GM19452 (cell line): Measurements from ENCODE around the gene CHST3.
A peak's percentile ranks its signal among the peaks of the same experiment; 100 is the strongest.
"Not testable (repeated sequence)": the region's sequence is repeated elsewhere in the genome, so short reads cannot be mapped to it uniquely, and the experiment has no call there.

Experiments
- ATAC-seq: cut with Tn5 transposase; IDR thresholded peaks from one replicate; pipeline ENCODE4 v1.9.1; 2021; ENCODE audit not compliant: unreplicated experiment

The CHST3 gene

GRCh38 chr10:71972746-71973695, 8.8 kb downstream of the CHST3 start:
- no peak for ATAC-seq

DNA sequence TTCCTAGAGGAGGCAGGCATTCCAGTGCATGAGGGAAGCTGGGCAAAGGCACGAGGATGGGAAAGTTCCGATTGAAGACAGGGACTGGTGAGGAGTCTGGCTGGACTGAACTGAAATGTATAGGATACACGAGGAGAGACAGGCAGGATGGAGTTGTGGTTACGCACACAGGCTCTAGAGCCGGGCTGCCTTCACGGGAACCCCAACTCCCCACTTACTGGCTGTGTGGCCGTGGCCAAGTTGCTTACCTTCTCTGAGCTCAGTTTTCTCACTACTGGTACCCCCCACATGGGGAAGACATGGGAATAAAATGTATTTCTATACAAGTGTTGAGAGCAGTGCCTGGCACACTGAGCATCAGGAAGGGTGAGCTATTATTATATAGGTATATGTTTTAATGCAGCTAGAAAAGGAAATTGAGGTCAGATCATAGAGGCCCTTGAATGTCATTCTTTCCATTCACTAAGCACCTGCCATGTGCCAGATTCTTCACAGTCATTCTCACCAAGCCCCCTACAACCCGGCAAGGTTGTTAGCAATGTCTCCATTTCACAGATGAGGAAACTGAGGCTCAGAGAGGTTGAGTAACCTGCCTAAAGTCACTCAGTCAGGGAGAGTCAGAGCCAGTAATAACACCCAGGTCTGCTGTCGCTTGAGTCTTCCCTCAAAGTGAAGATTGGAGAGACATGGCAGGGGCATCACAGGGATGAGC, 9.7 kb downstream of the CHST3 start:
- ATAC-seq, result no peak

GRCh38 chr10:71974489-71975021, 10.4 kb downstream of the CHST3 start:
- peak; percentile 66 for ATAC-seq

GRCh38 chr10:71975087-71975870, 11.1 kb downstream of the CHST3 start:
- ATAC-seq, result no peak

DNA sequence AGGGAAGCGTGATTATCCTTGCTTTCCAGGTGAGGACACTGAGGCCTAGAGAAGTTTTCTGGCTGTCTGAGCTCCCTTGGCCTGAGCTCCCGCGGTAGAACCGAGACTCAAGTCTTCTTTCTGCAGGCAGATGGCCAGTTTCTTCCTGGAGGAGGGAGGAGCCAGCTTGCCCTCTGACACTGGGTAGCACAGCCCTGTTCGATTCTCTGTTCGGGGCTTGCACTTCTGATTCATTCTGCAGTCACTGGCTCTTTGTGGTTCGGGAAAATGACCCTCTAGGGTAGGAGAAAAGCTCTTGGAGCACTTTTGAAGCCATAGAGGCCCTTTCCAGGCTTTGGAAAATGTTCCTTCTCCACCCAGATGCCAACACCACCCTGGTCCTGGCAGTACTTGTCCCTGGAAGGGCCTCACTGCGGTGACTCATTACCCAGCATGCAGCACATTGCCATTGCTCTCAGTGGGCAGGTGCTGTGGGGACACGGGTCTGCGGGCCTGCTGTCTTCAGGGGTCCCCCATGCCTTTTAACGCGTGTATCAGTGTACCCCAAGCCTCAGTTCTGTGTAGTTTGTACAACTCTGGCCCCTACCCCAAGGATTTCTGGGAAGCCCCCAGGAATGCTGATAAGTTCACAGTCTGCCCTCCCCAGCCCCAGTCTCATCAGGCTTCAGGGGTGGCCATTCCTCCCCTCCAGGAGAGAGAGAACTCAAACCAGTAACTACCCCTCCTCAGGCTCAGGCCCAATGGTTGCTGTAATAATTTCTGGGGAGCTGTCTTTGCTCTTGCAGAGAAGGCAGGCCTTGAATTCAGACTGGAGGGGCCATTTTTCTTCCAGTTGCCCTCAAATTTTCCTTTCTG, 11.9 kb downstream of the CHST3 start:
- no peak for ATAC-seq

- not testable (repeated sequence) for ATAC-seq
These were observed 13.4 kb downstream of the CHST3 start for GRCh38 chr10:71977614-71977903.

GRCh38 chr10:71978476-71978875, 14.3 kb downstream of the CHST3 start:
- no peak for ATAC-seq

DNA sequence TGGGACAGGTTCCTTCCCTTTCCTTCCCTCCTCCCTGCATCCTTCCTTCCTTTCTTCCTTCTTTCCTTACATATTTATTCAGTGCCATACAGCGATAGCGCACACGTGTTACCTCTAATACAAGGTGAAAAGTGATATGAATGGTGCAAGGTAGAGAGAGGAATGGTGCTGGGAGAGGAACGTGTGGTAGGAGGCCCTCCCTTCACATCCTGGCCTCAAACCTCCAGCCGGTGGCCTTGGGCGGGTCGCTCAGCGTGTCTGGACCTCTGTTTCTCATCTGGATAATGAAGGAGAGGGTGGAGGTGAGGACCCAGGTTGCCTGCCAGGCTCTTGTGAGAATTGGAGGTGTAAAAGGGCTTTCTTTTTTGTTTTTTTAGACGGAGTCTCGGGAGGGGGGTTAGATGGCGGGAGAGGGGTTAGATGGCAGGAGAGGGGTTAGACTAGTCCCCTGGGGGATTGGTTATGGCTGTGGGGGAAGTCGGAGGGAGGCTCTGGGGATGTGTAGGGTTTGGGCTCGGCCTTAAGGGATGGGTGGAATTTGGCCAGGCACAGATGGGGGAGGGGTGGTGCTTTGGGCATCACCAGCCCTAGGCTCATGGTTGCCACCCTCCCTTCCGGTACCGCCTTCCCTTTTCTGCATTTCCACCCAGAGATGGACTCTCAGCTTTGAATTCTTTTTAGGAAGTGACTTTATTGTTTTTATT, 14.9 kb downstream of the CHST3 start:
- no peak for ATAC-seq

GRCh38 chr10:71979692-71980062, 15.5 kb downstream of the CHST3 start:
- no peak for ATAC-seq

GRCh38 chr10:71980181-71981014, 16.2 kb downstream of the CHST3 start:
- no peak for ATAC-seq

DNA sequence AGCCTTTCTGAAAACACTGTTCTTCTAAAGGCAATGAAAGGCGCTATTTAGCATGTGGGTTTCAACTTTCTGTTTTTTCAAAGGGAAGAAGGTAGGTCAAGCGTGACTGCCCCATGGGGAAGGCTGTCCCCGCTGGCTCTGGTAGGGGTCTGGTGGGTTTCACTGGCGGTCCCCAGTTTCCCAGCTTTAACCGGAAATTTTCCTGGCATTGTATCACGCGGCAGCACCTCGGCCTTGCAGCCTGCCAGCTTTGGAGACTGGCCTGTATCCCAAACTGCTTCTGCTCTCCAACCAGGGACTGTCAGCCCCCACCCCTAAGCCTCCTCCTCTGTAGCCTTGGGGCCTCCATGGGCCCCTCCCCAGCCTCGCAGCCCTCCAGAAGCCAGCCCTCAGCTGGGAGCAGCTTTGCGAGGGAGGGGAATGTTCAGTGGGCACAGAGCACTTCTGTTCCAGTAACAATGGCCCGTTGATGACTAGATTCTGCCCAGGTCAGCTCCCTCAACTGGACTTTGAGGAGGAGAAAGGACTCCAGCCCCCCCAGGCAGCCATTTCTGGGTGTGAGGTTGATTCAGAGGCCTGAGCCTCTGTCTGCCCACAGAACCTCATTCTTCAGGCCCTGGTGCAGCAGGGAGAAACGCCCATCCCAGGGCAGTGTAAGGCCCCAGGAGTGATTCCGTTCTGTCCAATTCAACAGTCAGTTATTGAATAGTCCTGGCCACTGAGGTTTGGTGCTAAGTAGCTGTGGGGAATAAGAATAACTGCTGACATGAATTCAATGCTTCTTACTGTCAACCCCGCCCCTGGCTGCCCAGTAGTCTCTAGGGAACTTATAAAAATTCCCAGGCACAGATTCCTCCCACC, 17.1 kb downstream of the CHST3 start:
- no peak for ATAC-seq

- ATAC-seq, result no peak
These were observed 17.7 kb downstream of the CHST3 start for GRCh38 chr10:71981876-71982230.

DNA sequence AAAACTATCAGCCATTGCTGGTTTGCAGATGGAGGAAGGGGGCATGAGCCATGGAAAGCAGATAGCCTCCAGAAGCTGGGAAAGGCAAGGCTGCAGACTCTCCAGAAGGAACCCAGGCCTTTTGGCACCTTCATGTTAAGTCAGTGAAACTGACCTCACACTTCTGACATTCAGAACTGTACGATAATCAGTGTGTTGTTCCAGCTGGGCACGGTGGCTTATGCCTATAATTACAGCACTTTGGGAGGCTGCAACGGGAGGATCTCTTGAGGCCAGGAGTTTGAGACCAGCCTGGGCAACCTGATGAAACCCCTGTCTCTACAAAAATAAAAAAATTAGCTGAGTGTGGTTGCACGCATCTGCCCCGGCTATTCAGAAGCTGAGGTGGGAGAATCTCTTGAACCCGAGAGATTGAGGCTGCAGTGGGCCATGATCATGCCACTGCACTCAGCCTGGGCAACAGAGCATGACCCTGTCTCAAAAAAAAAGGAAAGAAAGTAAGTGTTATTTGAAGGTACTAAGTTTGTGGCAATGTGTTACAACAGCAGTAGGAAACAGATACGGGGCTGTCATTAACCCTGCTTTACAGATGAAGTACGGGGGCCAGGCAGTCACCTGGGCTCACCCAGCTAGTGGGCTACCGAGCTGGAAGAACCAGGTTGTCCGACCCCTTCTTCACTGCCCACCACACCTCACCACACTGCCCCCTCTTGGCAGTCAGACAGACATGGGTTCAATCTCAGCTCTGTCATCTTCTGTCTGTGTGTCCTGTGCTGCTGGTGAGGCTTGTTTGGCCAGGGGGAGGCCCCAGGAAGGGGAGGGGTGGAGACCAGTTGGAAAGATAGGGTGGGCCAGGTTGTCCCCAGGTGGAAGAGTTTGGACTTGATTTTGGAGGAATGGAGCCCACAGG, 18.3 kb downstream of the CHST3 start:
- ATAC-seq, result no peak

DNA sequence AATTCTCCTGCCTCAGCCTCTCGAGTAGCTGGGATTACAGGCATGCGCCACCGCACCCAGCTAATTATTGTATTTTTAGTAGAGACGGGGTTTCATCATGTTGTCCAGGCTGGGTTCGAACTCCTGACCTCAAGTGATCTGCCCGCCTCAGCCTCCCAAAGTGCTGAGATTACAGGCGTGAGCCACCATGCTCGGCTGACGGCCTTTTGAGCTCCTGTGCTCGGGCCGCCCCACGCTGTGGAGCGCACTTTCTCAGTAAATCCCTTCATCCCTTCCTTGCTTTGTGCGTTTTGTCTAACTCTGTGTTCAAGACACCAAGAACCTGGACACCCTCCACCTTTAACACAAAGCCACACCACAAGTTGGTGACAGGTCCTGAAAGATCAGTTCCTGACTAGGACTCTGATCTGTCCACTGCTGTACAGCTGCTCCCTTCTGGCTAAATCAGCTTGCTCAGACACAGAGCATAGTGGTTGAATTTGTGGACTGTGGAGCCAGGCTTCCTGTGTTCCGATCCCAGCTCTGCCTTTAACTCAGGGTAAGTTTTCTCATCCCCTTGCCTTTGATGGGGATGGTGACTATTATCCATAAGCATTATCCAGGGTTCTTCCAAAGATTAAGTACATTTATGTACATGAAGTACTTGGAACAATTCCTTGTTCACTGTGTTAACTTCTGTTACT, 20.1 kb downstream of the CHST3 start:
- no peak for ATAC-seq

DNA sequence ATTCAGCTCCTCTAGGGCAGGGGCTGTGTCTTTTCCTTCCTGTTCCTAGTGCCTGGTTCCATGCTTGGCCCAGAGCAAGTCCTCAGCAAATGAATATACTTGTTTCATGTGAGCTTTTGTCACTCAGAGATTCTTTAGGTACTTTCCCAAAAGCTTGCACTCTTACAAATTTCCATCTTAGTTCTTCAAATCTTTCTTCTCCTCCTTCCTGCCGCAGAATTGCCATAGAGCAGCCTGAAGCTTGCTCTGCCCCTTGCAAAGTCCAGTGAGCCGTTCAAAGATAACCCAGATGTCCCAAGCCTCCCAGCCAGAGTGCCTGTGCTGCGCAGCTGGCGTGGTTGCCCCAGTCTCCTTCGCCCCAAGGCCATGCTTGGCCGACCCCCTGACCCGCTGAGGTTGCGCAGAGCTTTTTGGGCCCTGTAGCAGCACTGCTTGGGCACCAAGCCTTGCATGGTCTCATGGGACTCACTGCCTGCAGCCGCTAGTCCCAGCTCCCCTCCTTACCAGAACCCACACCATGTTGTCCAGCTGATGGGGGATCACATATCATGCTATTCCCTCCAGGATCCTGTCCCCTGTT, 20.7 kb downstream of the CHST3 start:
- ATAC-seq, result peak; percentile 49
